Measurements from ENCODE around the gene FSD1.

- TF ChIP-seq FOXA1 (IDR thresholded peaks at IDR 0.05; ENCODE audit: borderline replicate concordance), result no peak
- TF ChIP-seq CBFA2T3 (IDR thresholded peaks at IDR 0.05), result no peak
- TF ChIP-seq TGIF2 (CRISPR knock-in tag; IDR thresholded peaks at IDR 0.05), result no peak
- TF ChIP-seq ZBTB33 (CRISPR knock-in tag; IDR thresholded peaks at IDR 0.05), result no peak
- TF ChIP-seq YY1 (IDR thresholded peaks at IDR 0.05; ENCODE audit: borderline replicate concordance in 1 of 3, control insufficient read depth in 1 of 3, extremely low read depth in 1 of 3, insufficient read depth in 3 of 3, insufficient read length in 1 of 3, insufficient replicate concordance in 2 of 3, low read depth in 1 of 3, low read length in 2 of 3), result no peak
- TF ChIP-seq MITF (IDR thresholded peaks at IDR 0.05), result no peak
- TF ChIP-seq SAFB2 (IDR thresholded peaks at IDR 0.05; ENCODE audit: borderline replicate concordance, low read depth, low read length, severe bottlenecking), result no peak
- TF ChIP-seq CEBPB (tag; IDR thresholded peaks at IDR 0.05), result no peak
- TF ChIP-seq GTF2F1 (IDR thresholded peaks at IDR 0.05; ENCODE audit: low read depth, low read length), result no peak
- no peak for TF ChIP-seq NBN (IDR thresholded peaks at IDR 0.05; ENCODE audit: low read depth)
- TF ChIP-seq CTCF (IDR thresholded peaks at IDR 0.05 in 2 of 3, conservative IDR thresholded peaks at IDR 0.05 in 1 of 3; ENCODE audit: insufficient read depth in 2 of 3, low read depth in 1 of 3, low read length in 3 of 3), result no peak
- no peak for TF ChIP-seq ZNF311 (CRISPR knock-in tag; IDR thresholded peaks at IDR 0.05)
- no peak for TF ChIP-seq SNRNP70 (optimal IDR thresholded peaks at IDR 0.05; ENCODE audit: low read depth, low read length)
Observed at GRCh38 chr19:4272894-4273293, 31.5 kb upstream of the FSD1 start.
